Right ventricle myocardium inferior (tissue), 1 donor: ENCODE measurements around the gene PAIP2B. TPM values are rescaled to one million over a fixed set of nuclear protein-coding genes. Genes with fewer than 3 reads are reported as not detected.

ENCODE experiments used
- ATAC-seq: fragments of 200-7000 bp; cut with Tn5 transposase; one replicate; pipeline ENCODE4 v1.9.1; 2020; ENCODE audit warnings: mild to moderate bottlenecking, moderate library complexity
- DNase-seq: peaks from one replicate; pipeline ENCODE4 v3.0.0; 2021; ENCODE audit errors: missing footprints
- intact Hi-C: fragments of 100-400 bp; cut with DNase I; formaldehyde crosslinking; loops from one replicate; pipeline ENCODE4 v1.11.0; 2022
- total RNA-seq: library from RNA; stranded (reverse); fragmentation: NEBNext Ultra II Directional; extraction: Animal tissue kit (Norgen Biotek cat#: 25700); gene quantifications from one replicate; pipeline ENCODE4 v1.2.1, GENCODE V29; 2021
- donor health status: DM: no; HTN: yes; CAD: no; lungs with severe emphysema.

The PAIP2B gene
- total RNA-seq, 1 donor from 2014 or later: 64.9 TPM

DNA sequence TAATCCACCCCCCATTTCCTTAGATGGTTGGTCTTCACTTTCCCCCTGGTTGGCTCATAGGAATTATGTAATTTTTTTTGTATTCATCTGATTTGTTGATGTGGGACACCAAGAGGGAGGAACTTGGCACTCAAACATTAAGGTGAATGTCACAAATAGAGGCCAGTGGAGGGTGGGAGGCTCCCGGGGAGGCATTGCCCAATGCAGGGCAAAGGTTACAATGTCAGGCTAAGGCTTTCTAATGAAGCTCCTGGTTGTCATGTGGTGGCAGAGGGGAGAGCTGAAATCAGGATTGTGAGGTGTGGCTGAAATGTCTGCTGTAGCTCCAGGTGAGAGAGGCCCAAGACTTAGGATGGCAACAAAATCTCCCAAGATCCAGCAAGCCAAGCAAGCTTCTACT lies 53.8 kb downstream of the PAIP2B start:
- DNase-seq: no peak
- no peak for ATAC-seq
- intact Hi-C loops: no loop called here

DNA sequence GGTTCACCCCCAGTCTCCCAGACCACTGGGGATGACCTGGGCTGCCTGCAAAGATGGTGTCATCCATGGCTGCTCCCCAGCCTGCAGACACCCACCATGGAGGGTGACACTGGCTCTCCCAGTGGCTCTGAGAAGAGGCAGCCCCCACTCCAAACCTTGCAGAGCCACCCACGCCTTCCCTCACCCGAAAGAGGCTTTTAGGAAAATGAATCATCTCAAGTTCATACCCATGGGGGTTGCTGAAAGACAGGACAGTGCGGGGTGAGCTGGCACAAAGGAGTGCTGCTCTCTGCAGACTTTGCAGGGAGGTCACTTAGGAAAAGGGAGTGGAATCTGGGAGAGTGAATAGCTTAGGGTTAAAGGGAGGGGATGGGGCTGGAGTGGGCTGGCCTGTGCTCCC lies 60.1 kb downstream of the PAIP2B start:
- DNase-seq (no peak), ATAC-seq (no peak)
- intact Hi-C loops: no loop called here

DNA sequence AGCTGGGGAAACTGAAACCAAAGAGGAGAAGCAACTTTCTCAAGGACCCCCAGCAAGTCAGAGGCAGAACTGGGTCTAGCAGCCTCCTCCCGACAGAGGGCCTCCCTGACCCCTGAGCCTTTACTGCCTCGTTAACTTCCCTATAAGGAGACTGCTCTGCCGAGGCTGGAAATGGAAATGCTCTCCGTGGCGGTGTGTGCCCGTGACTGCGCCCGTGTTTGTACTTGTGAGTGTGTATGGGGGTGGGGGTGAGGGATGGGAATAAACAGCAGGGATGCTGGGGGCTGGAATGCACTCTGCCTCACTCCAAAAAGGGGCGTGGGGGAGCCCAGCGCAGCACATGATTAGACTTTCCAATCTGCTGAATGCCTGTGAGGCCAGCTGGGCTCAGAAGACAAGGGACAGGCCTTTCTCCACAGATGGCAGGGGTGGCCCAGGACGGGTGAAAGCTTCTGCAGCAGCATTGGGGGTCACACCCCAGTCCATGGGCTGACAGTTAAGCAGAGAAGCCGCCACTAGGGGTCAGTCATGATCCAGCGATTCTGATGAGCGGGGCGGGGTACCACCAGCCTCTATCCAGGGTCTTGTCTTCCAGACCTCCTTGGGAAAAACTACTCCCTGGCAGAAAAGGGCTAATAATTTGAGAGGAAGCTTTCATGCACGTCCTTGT lies 69.6 kb downstream of the PAIP2B start:
- intact Hi-C loops: loop anchor here (2.0 kb wide), 1 partner anchor 354 kb away; no protein-coding TSS in a partner anchor
- DNase-seq: no peak
- peak; percentile 67 for ATAC-seq

GRCh38 chr2:71156573-71156972 lies 70.3 kb downstream of the PAIP2B start:
- DNase-seq (no peak), ATAC-seq (no peak)
- intact Hi-C loops: loop anchor here (2.0 kb wide), 1 partner anchor 354 kb away; no protein-coding TSS in a partner anchor

- DNase-seq: no peak
- intact Hi-C loops: loop anchor here (2.0 kb wide), 1 partner anchor 355 kb away; no protein-coding TSS in a partner anchor
- ATAC-seq: no peak
These were observed 71.1 kb downstream of the PAIP2B start for GRCh38 chr2:71155846-71156245.

GRCh38 chr2:71154798-71155197 lies 72.1 kb downstream of the PAIP2B start:
- no peak for DNase-seq
- intact Hi-C loops: no loop called here
- no peak for ATAC-seq

DNA sequence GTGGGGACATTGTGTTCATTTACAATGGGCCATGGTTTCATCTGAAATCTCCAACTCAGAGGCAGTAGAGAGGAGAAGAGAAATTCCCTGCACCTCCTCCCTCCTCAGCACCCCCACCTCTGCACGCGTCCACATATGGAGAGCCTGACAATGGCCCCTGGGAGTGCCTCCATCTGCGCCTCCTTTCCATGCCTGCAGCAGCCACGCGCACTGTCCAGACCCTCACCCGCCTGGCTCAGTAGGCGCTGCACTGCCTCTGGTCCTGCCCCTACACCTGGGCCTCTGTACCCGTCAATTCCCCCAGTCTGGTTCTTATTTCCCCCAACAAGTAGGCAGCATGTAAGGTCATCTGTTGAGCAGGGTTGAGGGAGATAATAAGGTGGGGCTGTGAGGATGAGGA lies 72.6 kb downstream of the PAIP2B start:
- no peak for DNase-seq
- intact Hi-C loops: no loop called here

GRCh38 chr2:71153585-71154224 lies 73.2 kb downstream of the PAIP2B start:
- ATAC-seq (no peak), DNase-seq (no peak)
- intact Hi-C loops: no loop called here

More for the DNA sequence above, 72.6 kb downstream of the PAIP2B start:
- ATAC-seq: no peak

DNA sequence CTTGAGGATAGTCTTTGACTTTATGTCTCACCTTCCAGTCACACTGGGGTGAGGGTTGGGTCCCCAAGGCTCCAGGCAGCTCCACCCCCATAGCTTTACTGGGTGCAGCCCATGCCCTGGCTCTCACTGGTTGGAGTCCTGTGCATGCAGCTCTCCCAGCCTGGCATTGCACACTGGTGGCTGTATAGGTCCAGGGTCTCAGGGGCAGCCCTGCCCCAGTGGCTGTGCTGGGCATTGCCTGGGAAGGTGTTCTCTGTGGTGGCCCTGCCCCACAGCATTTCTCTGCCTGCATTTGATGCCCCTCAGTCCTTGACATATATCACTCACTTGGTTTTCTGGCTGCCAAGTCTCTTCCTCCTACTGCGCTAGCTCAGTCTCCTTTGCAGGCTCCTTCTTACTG lies 75.3 kb downstream of the PAIP2B start:
- intact Hi-C loops: no loop called here
- no peak for ATAC-seq
- DNase-seq: no peak

DNA sequence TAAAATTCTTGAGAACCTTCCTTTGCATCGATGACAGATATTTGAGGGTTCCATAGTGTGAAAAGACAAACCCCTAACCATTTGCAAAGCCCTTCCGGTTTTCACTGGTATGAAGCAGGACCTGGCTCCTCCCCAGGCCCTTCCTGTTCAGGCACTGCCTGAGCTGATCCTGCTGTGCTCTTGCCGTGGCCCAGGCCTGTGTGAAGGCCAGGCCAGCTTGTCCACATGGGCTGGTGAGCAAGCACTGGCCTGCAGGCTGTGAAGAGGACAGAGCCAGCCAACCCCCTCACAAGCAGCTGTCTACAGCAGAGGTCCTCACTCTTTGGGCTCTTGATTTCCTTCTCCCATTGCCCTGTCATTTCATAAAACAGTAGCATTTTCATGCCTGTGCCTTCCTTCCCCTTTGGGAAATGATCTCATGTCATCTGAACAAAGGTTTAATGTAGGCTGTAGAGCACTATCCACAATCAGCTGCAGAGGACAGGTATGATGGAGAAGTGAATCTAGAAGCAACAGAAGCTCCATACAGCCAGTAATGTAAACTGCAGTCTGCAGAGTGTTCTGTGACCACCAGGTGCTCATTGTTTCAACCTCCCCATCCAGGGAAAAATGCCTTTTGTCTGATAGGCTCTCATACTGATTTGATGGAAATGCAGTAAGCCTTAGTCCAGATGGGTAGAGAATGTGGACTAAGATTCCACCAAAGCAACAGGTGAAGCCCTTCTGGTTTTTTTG lies 76.7 kb downstream of the PAIP2B start:
- DNase-seq: no peak
- intact Hi-C loops: no loop called here
- ATAC-seq: peak; percentile 32

DNA sequence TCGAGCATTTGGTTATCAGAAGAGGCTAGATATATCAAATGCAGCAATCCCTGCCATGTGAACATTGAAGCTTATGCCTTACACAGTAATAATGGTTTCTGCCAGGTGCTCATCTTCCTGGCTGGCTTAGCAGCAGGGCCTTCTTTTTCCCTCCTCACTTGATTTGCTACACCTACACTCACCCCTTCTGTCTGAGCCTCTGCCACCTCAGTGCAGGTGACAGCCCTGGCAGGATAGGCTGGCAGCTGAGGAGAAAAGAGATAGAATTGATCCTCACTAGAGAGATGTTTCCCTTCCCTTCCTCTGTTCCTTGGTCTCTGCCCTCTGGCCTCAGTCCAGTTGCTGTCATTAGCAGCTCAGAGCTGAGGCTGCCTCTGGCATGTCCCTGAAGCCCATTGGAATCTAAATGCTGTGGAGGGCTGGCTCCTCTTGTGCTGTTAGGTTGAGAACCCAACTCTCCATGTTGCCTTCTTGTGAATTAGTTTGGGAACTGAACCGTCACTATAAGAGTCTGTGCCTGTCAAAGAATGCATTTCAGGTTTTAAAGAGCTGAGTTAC lies 78.3 kb downstream of the PAIP2B start:
- no peak for DNase-seq
- ATAC-seq: peak; percentile 72
- intact Hi-C loops: no loop called here

- DNase-seq (no peak), ATAC-seq (peak; percentile 78)
- intact Hi-C loops: no loop called here
These were observed 83.1 kb downstream of the PAIP2B start for GRCh38 chr2:71143782-71144181.

DNA sequence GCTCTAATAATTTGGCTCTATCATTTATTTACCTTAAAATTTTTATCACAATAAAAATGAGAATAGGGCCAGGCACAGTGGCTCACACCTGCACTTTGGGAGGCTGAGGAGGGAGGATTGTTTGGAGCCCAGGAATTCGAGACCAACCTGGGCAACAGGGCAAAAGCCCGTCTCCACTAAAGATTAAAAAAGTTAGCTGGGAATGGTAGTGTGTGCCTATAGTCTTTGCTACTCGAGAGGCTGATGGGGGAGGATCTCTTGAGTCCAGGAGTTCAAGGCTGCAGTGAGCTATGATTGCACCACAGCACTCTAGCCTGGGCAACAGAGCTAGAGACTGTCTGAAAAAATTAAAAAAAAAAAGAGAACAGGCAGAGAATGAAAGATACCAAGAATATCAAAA lies 90.7 kb downstream of the PAIP2B start:
- intact Hi-C loops: no loop called here
- DNase-seq (no peak), ATAC-seq (no peak)

- DNase-seq (no peak), ATAC-seq (no peak)
- intact Hi-C loops: no loop called here
These were observed 93.3 kb downstream of the PAIP2B start for GRCh38 chr2:71133603-71134002.

Other genes starting within 250 kb of the PAIP2B start
- 0.54 TPM for gene ANKRD53, start 248.5 kb downstream of the PAIP2B start, total RNA-seq
- gene TEX261, start 232.2 kb downstream of the PAIP2B start, total RNA-seq: 63.8 TPM
- gene NAGK, start 158.5 kb downstream of the PAIP2B start, total RNA-seq: 56.0 TPM
- gene MCEE, start 96.9 kb downstream of the PAIP2B start, total RNA-seq: 42.2 TPM
- 21.0 TPM for gene MPHOSPH10, start 96.5 kb downstream of the PAIP2B start, total RNA-seq
- gene ZNF638, start 104.7 kb upstream of the PAIP2B start, total RNA-seq: 91.9 TPM
- 57.8 TPM for gene DYSF, start 226.5 kb upstream of the PAIP2B start, total RNA-seq